Endothelial cell (in vitro differentiated cells): Measurements from ENCODE around the gene CCN2. TPM values are rescaled to one million over a fixed set of nuclear protein-coding genes. Genes with fewer than 3 reads are reported as not detected.

Source experiments
- DNase-seq: peaks from one replicate; pipeline ENCODE4 v3.0.0; 2021; ENCODE audit warnings: low spot score
- H3K27ac Mint-ChIP-seq: one replicate; pipeline ENCODE4 v1.8.0; 2021; ENCODE audit warnings: mixed read lengths, inconsistent platforms; ENCODE audit not compliant: unreplicated experiment
- H3K27me3 Mint-ChIP-seq: one replicate; pipeline ENCODE4 v1.8.0; 2021; ENCODE audit warnings: mild to moderate bottlenecking, moderate library complexity, mixed read lengths, inconsistent platforms; ENCODE audit not compliant: unreplicated experiment
- H3K36me3 Mint-ChIP-seq: one replicate; pipeline ENCODE4 v1.8.0; 2021; ENCODE audit warnings: mild to moderate bottlenecking, low read depth, mixed read lengths, inconsistent platforms; ENCODE audit not compliant: unreplicated experiment
- H3K4me1 Mint-ChIP-seq: one replicate; pipeline ENCODE4 v1.8.0; 2021; ENCODE audit warnings: mild to moderate bottlenecking, mixed read lengths, inconsistent platforms; ENCODE audit not compliant: unreplicated experiment
- H3K4me3 Mint-ChIP-seq: one replicate; pipeline ENCODE4 v1.8.0; 2021; ENCODE audit warnings: mild to moderate bottlenecking, mixed read lengths, inconsistent platforms; ENCODE audit not compliant: unreplicated experiment
- H3K9me3 Mint-ChIP-seq: one replicate; pipeline ENCODE4 v1.8.0; 2021; ENCODE audit warnings: mixed read lengths, inconsistent platforms; ENCODE audit not compliant: unreplicated experiment
- total RNA-seq: library from RNA; stranded (reverse); fragmentation: NEBNext Ultra II Directional; extraction: Animal tissue kit (Norgen Biotek cat#: 25700); gene quantifications from one replicate; pipeline ENCODE4 v1.2.1, GENCODE V29; 2021; ENCODE audit not compliant: unreplicated experiment
- TF ChIP-seq, protein P1 (sequence below): fragments of 200-600 bp; sonication (generic); IDR thresholded peaks from one replicate; pipeline ENCODE4 v1.5.0; 2021; ENCODE audit warnings: antibody characterized with exemption; ENCODE audit not compliant: unreplicated experiment

Gene CCN2
- total RNA-seq, 1 donor from 2014 or later, result 12.0 TPM

DNA sequence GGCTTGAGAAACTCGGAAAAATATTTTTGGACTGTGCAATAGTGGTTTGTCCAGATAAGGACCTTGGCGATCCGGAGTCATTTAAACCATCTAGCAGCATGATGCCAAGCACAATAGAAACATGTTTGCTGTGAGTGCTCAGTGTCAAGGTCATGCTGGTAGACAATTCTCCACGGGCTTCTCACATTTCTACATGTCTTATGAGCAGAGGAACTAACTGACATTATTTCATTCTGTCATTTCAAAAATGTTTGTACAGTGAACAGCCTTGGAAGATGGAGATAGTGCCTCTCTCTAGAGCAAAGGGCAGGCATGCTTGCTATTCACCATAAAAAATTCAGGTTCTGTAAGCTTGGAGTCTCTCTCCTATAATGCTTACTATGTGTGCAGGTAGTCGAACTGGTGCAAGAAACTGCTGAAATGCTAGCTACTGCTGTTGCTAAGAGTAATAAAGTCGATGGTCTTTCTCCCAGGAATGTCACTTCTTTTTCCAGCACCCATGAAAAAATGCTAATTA lies 25.4 kb upstream of the CCN2 start:
- H3K4me3 Mint-ChIP-seq, result no peak overlapping the region
- TF ChIP-seq, protein P1, sequence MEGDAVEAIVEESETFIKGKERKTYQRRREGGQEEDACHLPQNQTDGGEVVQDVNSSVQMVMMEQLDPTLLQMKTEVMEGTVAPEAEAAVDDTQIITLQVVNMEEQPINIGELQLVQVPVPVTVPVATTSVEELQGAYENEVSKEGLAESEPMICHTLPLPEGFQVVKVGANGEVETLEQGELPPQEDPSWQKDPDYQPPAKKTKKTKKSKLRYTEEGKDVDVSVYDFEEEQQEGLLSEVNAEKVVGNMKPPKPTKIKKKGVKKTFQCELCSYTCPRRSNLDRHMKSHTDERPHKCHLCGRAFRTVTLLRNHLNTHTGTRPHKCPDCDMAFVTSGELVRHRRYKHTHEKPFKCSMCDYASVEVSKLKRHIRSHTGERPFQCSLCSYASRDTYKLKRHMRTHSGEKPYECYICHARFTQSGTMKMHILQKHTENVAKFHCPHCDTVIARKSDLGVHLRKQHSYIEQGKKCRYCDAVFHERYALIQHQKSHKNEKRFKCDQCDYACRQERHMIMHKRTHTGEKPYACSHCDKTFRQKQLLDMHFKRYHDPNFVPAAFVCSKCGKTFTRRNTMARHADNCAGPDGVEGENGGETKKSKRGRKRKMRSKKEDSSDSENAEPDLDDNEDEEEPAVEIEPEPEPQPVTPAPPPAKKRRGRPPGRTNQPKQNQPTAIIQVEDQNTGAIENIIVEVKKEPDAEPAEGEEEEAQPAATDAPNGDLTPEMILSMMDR, result no peak
- no peak overlapping the region for H3K27ac Mint-ChIP-seq
- peaks cover 2% of the 10 kb centered on the region for H3K4me1 Mint-ChIP-seq
- no peak for DNase-seq
- no peaks in the 10 kb centered on the region for H3K9me3 Mint-ChIP-seq
- H3K27me3 Mint-ChIP-seq, result no peaks in the 10 kb centered on the region
- H3K36me3 Mint-ChIP-seq, result no peaks in the 10 kb centered on the region

DNA sequence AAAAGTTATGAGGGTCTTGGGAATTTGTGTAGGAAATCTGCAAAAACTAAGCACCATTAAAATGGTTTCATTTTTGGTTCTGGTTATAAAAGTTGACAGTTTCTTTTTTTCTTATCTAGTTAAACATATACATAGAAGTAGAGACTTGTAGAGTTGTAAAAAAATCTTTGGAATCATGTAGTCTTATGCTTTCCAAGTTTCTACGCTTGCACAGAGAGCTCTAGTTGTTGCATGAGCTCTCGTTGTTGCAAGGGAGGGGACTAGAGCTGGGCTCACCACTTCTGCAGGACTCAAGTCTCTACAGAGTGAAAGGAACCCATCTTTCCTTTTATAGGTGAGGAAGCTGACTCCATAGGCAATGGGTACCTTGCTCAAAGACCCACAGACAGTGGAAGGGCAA lies 21.6 kb upstream of the CCN2 start:
- no peak for DNase-seq
- Mint-ChIP-seq H3K27ac (no peak overlapping the region), H3K27me3 (no peaks in the 10 kb centered on the region), H3K4me3 (no peak overlapping the region), H3K4me1 (no peaks in the 10 kb centered on the region), H3K9me3 (no peaks in the 10 kb centered on the region), H3K36me3 (no peaks in the 10 kb centered on the region)
- TF ChIP-seq, protein P1, result no peak

DNA sequence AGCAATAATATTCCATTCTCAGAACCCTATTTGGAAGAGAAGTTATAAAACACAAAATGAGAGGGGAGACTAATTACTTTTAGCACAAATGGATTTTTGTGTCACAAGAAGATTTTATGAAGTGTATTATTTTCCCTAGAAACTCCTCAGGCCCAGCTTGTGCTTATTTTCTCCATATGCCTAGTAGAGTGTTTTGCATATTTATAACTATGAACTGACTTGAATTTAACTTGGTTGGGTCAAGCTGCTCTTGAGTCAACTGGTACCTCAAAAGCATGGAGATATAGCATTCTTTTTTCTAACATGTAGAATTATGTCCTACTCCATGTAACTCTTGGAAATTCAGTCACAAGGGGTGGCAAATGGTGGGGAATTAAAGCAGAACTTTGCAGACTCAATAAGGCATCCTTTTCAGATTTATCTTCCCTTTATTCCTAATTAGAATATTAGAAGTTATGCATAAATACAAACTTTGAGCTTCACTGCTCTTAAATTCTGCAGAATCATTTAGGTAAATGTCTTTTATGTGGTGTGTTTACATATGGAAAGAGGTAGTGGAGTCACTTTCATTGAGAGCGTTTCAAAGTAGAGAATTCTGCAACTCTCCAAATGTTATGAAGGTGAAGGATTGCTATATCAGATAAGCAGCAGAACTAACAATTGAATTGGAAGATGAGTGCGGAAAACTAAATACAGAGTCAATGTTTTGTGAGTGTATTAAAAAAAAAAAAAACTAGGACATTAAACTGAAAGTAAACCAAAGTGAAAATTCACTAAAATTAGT lies 19.1 kb upstream of the CCN2 start:
- Mint-ChIP-seq H3K36me3 (no peaks in the 10 kb centered on the region), H3K27me3 (no peaks in the 10 kb centered on the region), H3K4me3 (no peak overlapping the region), H3K4me1 (no peaks in the 10 kb centered on the region), H3K9me3 (no peaks in the 10 kb centered on the region), H3K27ac (no peak overlapping the region)
- DNase-seq, result no peak
- TF ChIP-seq, protein P1, result no peak

DNA sequence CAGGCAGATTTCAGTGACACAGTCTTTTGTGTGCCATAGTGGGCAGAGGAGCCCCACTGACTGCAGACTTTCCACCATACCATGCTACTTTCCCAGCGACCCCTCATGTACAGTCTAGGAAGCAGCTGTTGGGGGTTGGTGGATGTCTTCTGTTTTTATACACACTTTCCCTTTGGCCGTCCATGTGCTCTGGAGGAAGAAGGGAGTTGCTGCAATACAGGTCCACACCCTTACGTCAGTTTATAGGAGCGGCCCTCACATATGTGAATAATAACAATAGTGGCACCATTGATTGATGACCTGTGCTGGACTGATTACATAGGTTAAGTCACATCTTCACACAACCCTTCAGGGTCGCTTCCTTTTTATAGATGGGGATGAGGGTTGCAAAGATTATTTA lies 17.5 kb upstream of the CCN2 start:
- H3K27me3 Mint-ChIP-seq, result no peaks in the 10 kb centered on the region
- TF ChIP-seq, protein P1, result no peak
- H3K9me3 Mint-ChIP-seq, result no peaks in the 10 kb centered on the region
- H3K4me1 Mint-ChIP-seq, result no peaks in the 10 kb centered on the region
- no peak overlapping the region for H3K4me3 Mint-ChIP-seq
- DNase-seq, result no peak
- H3K36me3 Mint-ChIP-seq, result no peaks in the 10 kb centered on the region
- H3K27ac Mint-ChIP-seq, result no peak overlapping the region

DNA sequence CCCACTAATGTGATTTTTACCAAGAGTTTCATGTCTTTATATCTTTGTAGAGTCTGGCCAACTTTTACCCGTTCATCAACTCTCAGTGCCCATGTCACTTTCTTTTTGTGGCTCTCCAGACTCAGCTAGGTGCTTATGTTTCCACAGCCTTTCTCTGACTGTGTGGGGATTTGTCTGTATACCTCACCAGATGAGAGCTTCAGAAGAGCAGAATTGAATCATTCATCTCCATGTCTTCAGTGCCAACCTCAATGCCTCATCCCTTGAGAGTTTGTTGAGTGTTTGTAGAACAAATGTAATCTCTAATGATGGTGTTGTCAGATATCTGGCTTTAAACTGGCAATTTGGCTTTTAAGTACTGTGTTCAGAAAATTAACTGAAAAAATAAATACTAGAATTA lies 16.8 kb upstream of the CCN2 start:
- H3K9me3 Mint-ChIP-seq, result no peaks in the 10 kb centered on the region
- H3K4me1 Mint-ChIP-seq, result no peaks in the 10 kb centered on the region
- H3K27ac Mint-ChIP-seq, result no peak overlapping the region
- H3K36me3 Mint-ChIP-seq, result no peaks in the 10 kb centered on the region
- no peak for DNase-seq
- H3K4me3 Mint-ChIP-seq, result no peak overlapping the region
- H3K27me3 Mint-ChIP-seq, result no peaks in the 10 kb centered on the region
- TF ChIP-seq, protein P1, result no peak
